MM.1S (cell line): ENCODE data around the gene ENHO.

Experiments used
- DNase-seq: peaks from one replicate; pipeline ENCODE4 v3.0.0-alpha.2; 2015
- H2AFZ ChIP-seq: fragments of 300-600 bp; sonication (generic); 2 replicates; pipeline ENCODE4 v1.6.0; 2016; ENCODE audit warnings: antibody characterized with exemption, low read length
- H3F3A ChIP-seq: fragments of 300-600 bp; sonication (generic); 2 replicates; pipeline ENCODE4 v1.6.1; 2016; ENCODE audit warnings: mild to moderate bottlenecking, antibody characterized with exemption, low read length, moderate library complexity, mixed read lengths; ENCODE audit not compliant: insufficient read depth
- H3K27ac ChIP-seq: fragments of 300-600 bp; sonication (generic); 2 replicates; pipeline ENCODE4 v1.5.1; 2016; ENCODE audit warnings: mild to moderate bottlenecking, low read length
- H3K27me3 ChIP-seq: fragments of 300-600 bp; sonication (generic); replicated peaks from 2 replicates; pipeline ENCODE4 v1.6.0; 2016; ENCODE audit warnings: low read length; ENCODE audit not compliant: insufficient read depth
- H3K36me3 ChIP-seq: fragments of 300-600 bp; sonication (generic); replicated peaks from 2 replicates; pipeline ENCODE4 v1.6.1; 2016; ENCODE audit warnings: mild to moderate bottlenecking, low read length, mixed read lengths; ENCODE audit not compliant: insufficient read depth
- H3K4me1 ChIP-seq: fragments of 300-600 bp; sonication (generic); 2 replicates; pipeline ENCODE4 v1.6.1; 2016; ENCODE audit warnings: low read length, mixed read lengths
- H3K4me2 ChIP-seq: fragments of 300-600 bp; sonication (generic); 2 replicates; pipeline ENCODE4 v1.6.0; 2016; ENCODE audit warnings: low read depth, low read length
- H3K4me3 ChIP-seq: fragments of 300-600 bp; sonication (generic); 2 replicates; pipeline ENCODE4 v1.5.1; 2016; ENCODE audit warnings: low read length, mixed read lengths
- H3K79me2 ChIP-seq: fragments of 300-600 bp; sonication (generic); 2 replicates; pipeline ENCODE4 v1.6.1; 2016; ENCODE audit warnings: mixed run types, low read length, mixed read lengths
- H3K9ac ChIP-seq: fragments of 300-600 bp; sonication (generic); 2 replicates; pipeline ENCODE4 v1.6.1; 2016; ENCODE audit warnings: low read length, mixed read lengths
- H3K9me2 ChIP-seq: fragments of 300-600 bp; sonication (generic); replicated peaks from 2 replicates; pipeline ENCODE4 v1.6.1; 2016; ENCODE audit warnings: mild to moderate bottlenecking, low read length, mixed read lengths; ENCODE audit not compliant: insufficient read depth
- H3K9me3 ChIP-seq: fragments of 300-600 bp; sonication (generic); replicated peaks from 2 replicates; pipeline ENCODE4 v1.6.1; 2016; ENCODE audit warnings: mild to moderate bottlenecking, low read length, mixed read lengths; ENCODE audit not compliant: insufficient read depth
- H4K20me1 ChIP-seq: fragments of 300-600 bp; sonication (generic); 2 replicates; pipeline ENCODE4 v1.6.1; 2016; ENCODE audit warnings: mild to moderate bottlenecking, low read length, moderate library complexity, mixed read lengths; ENCODE audit not compliant: insufficient read depth
- CTCF ChIP-seq: fragments of 300-600 bp; sonication (generic); IDR thresholded peaks from 2 replicates; pipeline ENCODE4 v1.5.1; 2016; ENCODE audit warnings: antibody characterized with exemption, low read length, mixed read lengths
- EZH2 ChIP-seq: fragments of 300-600 bp; sonication (generic); optimal IDR thresholded peaks from 2 replicates; pipeline ENCODE3; 2017; ENCODE audit warnings: low read depth, mild to moderate bottlenecking, antibody characterized with exemption, low read length, mixed read lengths
- EZH2phosphoT487 ChIP-seq: fragments of 300-600 bp; sonication (generic); IDR thresholded peaks from 2 replicates; pipeline ENCODE4 v1.6.1; 2018; ENCODE audit warnings: antibody characterized with exemption, low read length

ENHO gene

GRCh38 chr9:34549407-34549732 is 26.6 kb upstream of the ENHO start:
- H3K79me2 ChIP-seq = no peaks in the 10 kb centered on the region
- no peak overlapping the region for H3K4me2 ChIP-seq
- no peak overlapping the region for H3K9ac ChIP-seq
- no peak overlapping the region for H2AFZ ChIP-seq
- H4K20me1 ChIP-seq = no peaks in the 10 kb centered on the region
- H3F3A ChIP-seq = no peaks in the 10 kb centered on the region
- H3K9me3 ChIP-seq = no peaks in the 10 kb centered on the region
- no peak for DNase-seq
- H3K27me3 ChIP-seq = peaks cover 53% of the 10 kb centered on the region
- no peaks in the 10 kb centered on the region for H3K4me1 ChIP-seq
- no peak overlapping the region for H3K27ac ChIP-seq
- H3K4me3 ChIP-seq = no peak overlapping the region
- TF ChIP-seq CTCF (no peak), EZH2phosphoT487 (no peak), EZH2 (no peak)
- no peaks in the 10 kb centered on the region for H3K36me3 ChIP-seq
- H3K9me2 ChIP-seq = no peaks in the 10 kb centered on the region

- DNase-seq = peak; percentile 33
- no peak overlapping the region for H2AFZ ChIP-seq
- H3K9me3 ChIP-seq = no peaks in the 10 kb centered on the region
- no peak overlapping the region for H3K27ac ChIP-seq
- no peaks in the 10 kb centered on the region for H3K36me3 ChIP-seq
- no peak overlapping the region for H3K4me3 ChIP-seq
- no peaks in the 10 kb centered on the region for H3K79me2 ChIP-seq
- no peak overlapping the region for H3K4me2 ChIP-seq
- TF ChIP-seq CTCF (peak; percentile 81), EZH2 (no peak), EZH2phosphoT487 (no peak)
- H3K27me3 ChIP-seq = peaks cover 40% of the 10 kb centered on the region
- no peaks in the 10 kb centered on the region for H3K9me2 ChIP-seq
- H3K9ac ChIP-seq = no peak overlapping the region
- H3F3A ChIP-seq = no peaks in the 10 kb centered on the region
- H4K20me1 ChIP-seq = no peaks in the 10 kb centered on the region
- H3K4me1 ChIP-seq = no peaks in the 10 kb centered on the region
Measured at GRCh38 chr9:34547960-34548611, 25.3 kb upstream of the ENHO start.

GRCh38 chr9:34546834-34547827 is 24.3 kb upstream of the ENHO start:
- no peak overlapping the region for H3K4me3 ChIP-seq
- no peaks in the 10 kb centered on the region for H3K9me2 ChIP-seq
- H3K79me2 ChIP-seq = no peaks in the 10 kb centered on the region
- H3K27me3 ChIP-seq = peaks cover 30% of the 10 kb centered on the region
- H3K9me3 ChIP-seq = no peaks in the 10 kb centered on the region
- no peaks in the 10 kb centered on the region for H3K4me1 ChIP-seq
- no peak for TF ChIP-seq EZH2
- TF ChIP-seq CTCF = peak; percentile 70
- H4K20me1 ChIP-seq = no peaks in the 10 kb centered on the region
- no peak overlapping the region for H3K9ac ChIP-seq
- no peak overlapping the region for H3K4me2 ChIP-seq
- H3K36me3 ChIP-seq = no peaks in the 10 kb centered on the region
- no peaks in the 10 kb centered on the region for H3F3A ChIP-seq
- no peak overlapping the region for H3K27ac ChIP-seq
- no peak overlapping the region for H2AFZ ChIP-seq
- DNase-seq = peak; percentile 47
